ENCODE data around the gene MAP1B.

MAP1B gene

DNA sequence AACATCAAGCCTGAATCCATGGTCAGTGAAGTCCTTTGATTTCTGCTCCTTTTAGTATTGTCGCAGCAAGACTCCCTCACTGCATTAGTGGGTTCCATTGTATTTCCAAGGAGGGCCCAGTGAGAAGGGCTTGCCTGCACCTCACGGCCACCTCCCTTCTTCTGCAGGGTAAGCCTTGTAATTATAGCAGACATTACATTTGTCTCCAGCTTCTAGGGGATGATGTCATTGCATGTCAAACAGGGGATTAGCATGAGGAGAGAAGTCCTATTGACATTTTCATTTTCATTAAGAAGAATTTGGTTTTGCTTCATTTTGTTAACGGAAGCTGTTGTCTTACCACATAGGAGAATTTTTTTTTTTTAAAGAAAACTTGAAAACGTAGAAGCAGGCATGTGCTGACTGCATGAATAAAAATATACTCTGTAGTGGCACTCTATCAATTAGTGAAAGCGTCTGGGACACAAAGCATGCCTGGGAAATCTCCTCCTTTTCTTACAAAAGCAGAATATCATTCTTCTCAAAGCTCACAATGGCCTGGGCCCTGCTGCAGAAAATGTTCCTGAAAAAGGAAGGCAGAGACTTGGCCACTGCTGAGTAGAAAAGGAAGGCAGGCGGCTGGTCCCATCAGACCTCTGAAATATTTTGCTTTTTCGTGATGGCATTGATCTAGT is 27.1 kb downstream of the MAP1B start:
- DNase-seq = no peak

DNA sequence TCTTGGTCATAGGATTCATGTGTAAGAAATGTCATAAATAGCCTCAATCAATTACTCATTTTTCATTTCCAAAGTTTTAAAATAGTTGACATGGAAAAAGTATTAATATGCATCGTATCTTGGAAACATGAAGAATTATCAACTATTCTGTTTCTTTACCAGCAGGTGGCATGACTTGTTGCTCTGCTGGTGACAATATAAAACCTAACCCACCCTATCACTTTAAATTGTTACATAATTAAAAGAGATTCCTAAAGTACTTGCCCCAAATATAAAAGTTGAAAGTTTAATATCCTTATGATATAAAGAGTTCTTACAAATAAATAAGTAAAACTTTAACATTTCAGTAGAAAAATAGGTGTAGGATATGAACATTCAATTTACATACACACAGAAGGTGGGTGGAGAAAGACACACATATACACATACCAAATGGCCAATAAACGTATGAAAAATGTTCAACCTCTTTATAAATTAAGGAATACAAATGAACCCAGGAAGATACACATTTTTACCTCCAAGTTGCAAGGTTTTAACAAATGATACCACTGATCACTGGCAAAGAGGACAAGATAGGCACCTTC is 30.6 kb downstream of the MAP1B start:
- no peak for DNase-seq

DNA sequence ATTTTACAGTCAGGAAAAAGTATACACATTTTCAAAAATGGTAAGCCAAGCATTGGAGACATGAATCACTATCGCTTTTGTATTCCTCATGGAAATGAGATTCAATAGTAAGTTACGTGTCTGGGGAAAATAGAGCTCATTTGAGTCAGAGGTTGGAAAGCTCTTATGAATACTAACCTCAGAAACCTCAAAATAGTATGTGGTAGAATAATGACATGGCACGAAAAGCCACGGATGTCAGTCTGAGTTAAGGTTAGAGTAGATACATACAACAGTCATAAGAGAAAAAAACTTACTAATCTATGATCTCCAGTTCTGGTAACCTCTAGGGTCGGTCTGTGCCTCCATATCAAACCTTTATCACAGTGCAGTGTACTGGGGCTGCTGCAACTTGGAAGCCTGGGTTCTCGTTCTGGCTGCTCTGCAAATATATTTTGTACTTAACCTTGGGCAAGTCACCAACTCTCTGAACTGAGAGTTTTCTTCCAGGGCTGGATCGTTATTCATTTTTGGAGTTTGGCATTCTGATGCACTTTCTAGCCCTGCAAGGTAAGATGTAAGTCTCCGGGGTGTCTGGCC is 31.8 kb downstream of the MAP1B start:
- no peak for DNase-seq

DNA sequence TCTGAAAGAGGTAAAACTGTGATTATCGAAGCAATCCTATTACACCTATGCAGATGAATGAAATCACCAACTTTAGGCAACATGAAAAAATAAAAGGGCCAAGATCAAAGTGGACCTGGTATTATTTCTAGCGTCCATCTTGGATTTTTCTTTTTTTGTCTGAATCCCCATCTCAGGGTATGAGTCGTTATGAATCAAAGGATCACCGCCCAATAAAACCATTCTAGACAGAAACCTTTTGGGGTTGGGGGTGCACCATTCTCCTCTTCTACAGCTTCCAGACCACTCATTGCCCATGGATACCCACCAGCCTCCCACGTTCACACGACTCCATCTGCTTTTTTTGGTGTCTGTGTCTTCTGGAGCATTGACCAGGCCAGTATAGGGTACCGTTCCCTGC is 33.4 kb downstream of the MAP1B start:
- no peak for DNase-seq

DNA sequence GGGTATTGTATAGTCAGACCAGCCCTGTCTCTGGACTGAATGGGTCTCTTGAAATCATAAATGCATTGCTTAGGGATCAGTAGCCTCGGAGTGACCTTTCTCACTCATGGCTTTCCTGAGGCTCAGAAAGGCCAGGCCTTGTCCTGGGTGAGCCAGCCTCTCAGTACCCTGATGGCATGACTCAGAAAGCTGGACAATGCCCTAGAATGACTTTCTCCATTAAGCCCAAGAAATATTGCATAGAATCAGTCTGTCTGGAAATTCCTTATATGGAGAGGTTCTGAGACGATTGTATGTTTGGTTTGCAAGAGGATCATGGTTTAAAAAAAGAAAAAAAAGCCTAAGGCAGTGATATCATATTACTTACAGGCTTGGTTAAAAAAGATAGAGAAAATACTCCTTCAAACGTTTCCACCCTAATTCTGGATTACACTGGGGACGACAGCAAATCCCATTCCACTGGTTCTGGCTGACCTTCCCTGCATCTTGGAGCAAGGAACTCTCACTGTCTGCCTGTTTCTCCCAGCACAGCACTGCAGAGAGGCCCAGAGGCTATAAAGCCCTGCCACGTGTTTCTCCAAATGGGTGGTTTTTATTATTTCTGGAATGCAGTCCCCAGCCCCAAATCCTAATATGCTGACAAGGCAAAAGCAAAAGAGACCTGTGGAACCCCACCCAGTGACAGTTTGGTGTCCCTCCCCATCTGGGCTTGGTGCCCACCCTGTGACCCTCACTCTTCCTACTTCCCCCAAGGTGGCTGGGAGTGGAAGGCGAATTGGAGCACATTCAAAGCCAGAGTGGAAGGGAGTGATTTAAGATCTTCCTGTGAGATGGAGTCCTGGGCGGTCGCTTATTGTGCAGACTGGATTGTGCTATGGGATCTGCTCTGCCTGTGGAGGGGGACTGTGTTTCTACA is 34.4 kb downstream of the MAP1B start:
- peak; percentile 85 for DNase-seq

- DNase-seq = no peak
Measured at GRCh38 chr5:72144762-72145161, 37.5 kb downstream of the MAP1B start.

- no peak for DNase-seq
Measured at GRCh38 chr5:72145348-72145747, 38.1 kb downstream of the MAP1B start.

DNA sequence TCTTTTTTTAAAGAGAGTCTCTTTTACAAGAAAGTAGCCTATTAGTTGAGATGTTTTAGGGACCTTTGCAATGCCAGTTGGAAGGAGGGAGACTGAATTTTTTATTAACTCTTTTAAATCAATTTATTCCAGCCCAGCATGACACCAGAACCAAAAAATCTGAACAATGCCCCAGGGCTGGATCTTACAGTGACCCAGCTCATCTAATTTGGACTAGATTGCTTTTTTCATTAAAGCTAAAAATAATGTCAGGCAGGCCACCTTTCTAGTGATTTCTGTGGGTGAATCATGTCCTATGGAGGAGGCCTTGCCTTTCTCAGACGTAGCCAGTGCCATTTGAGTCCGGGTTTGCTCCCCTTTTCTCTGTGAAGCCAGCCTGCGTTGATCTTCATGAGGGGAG is 38.8 kb downstream of the MAP1B start:
- no peak for DNase-seq

- no peak for DNase-seq
Measured at GRCh38 chr5:72147569-72147968, 40.3 kb downstream of the MAP1B start.

- no peak for DNase-seq
Measured at GRCh38 chr5:72149742-72150141, 42.5 kb downstream of the MAP1B start.

- DNase-seq = no peak
Measured at GRCh38 chr5:72151169-72151568, 43.9 kb downstream of the MAP1B start.

- no peak for DNase-seq
Measured at GRCh38 chr5:72151646-72152045, 44.4 kb downstream of the MAP1B start.

DNA sequence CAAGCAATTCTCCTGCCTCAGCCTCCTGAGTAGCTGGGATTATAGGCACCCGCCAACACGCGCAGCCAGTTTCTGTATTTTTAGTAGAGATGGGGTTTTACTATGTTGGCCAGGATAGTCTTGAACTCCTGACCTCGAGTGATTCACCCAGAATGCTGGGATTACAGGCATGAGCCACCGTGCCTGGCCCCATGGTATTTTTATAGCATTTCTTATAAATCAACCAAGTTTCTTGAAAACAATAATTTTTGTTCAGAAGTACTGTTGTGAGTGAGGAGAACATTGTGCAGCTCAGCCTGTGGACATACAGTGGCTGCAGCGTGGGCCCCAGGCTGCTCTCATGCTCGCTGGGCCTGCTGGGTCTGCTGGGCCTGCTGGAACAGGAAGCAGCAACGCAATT is 45.3 kb downstream of the MAP1B start:
- no peak for DNase-seq

DNA sequence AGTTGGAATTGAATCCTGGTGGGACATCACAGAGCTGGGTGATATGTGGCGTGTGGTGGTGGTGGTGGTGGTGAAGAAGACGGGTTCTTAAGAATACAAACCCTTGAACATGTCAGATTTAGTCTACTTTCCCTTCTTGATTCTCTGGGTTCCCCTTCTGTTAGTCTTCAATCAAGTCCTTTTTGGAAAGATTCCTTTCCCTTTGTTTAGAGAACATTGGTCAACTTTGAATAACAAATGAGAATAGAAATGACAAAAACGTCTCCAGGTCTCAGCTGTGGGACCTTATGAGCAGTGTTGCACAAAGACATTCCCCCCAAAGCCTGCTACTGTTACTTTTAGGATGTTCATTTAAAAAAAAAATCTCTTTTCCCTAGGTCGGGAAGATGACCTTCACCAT is 46.3 kb downstream of the MAP1B start:
- DNase-seq = no peak

- DNase-seq = no peak
Measured at GRCh38 chr5:72154076-72154756, 46.9 kb downstream of the MAP1B start.

- no peak for DNase-seq
Measured at GRCh38 chr5:72156946-72157624, 49.8 kb downstream of the MAP1B start.

DNA sequence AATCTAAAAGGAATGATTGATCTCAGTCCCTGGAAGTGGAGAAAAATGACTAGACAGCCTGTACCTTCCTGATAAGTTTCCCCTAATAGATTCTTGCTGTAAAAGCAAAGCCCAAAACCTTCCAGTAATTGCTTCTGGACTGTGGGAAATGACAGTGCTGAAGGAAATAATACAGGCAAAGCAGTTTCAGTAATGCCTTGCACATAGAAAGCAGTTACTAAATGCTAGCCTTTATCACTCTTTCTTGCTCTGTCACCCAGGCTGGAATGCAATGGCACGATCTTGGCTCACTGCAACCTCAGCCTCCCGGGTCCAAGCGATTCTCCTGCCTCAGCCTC is 50.3 kb downstream of the MAP1B start:
- DNase-seq = no peak

DNA sequence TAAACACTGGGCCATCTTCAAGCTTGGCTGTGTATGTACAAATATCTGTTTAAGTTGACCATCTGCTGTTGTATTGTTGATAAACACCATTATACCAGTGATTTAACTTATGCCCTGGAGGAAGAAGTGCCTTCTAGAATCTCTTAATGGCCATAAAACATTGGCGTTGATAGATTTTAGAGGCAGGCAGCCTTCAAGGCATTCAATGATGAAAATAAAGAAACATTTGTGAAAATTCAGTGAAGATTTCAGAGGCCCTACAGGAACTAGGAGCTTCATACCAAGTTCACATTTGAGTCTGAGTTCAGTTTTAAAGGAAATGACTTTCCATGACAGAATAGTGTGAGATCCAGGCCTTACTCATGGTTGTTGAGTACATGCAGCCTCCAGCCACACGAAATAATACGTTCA is 52.2 kb downstream of the MAP1B start:
- no peak for DNase-seq

DNA sequence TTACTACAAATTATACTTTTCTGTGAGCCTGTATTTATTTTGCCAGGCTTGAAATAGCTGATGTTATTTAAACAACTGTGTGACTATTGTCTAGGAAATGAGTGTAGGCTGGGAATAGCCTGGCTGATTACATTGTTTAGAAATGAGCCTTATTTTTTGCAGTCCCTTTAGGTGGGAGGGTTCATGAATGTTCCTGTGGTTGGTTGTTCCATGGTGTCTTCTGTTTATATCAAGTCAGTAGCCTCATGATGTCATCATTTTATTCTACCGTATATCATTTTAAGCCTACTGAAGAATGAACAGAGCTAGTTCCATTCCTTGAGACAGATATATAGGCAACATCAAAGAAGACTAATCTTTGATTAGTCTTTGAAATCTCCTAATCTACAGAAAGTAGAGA is 53.1 kb downstream of the MAP1B start:
- DNase-seq = no peak

DNA sequence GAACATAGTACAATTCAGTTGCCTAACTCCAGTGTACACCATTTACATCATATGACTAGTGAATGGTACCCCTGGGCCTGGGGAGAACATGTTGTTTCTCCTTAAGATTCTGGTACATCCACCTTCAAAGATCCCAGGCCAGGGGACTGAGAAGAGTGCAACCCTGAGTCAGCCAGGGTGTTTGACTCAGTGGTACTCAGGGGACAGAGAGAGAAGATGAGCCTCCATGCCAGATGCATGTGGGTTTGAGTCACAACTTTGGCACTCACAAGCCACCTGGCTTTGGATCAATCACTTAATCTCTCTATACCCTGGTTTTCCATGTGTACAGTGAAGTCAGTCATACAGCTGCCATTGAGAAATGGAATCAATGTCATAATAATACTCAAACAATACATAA is 53.7 kb downstream of the MAP1B start:
- DNase-seq = no peak

- DNase-seq = no peak
Measured at GRCh38 chr5:72161951-72162350, 54.7 kb downstream of the MAP1B start.

- DNase-seq = no peak
Measured at GRCh38 chr5:72163349-72163983, 56.2 kb downstream of the MAP1B start.
